PC-3 (cell line): ENCODE data around the gene MUL1. TPM values are rescaled to one million over a fixed set of nuclear protein-coding genes. Genes with fewer than 3 reads are reported as not detected.
A peak's percentile ranks its signal among the peaks of the same experiment; 100 is the strongest.

Experiments used
- ATAC-seq: fragments of 200-7000 bp; cut with Tn5 transposase; 2 replicates; pipeline ENCODE4 v1.9.1; 2020; ENCODE audit warnings: mild to moderate bottlenecking, moderate library complexity
- BruUV-seq: library from RNA; stranded (reverse); fragments of 400-500 nt; replicated peaks from 2 replicates; lab custom pipeline; 2021; lab: Mats Ljungman, UMichigan
- CTCF ChIA-PET: fragments of 300-600 bp; sonication (Branson Sonifier 250); formaldehyde crosslinking; loops from one replicate; lab custom pipeline; 2022; ENCODE audit warnings: antibody characterized with exemption; lab: Charles Lee
- POLR2A ChIA-PET: fragments of 300-600 bp; sonication (Branson Sonifier 250); formaldehyde crosslinking; loops from one replicate; lab custom pipeline; 2022; ENCODE audit warnings: antibody characterized with exemption; ENCODE audit not compliant: unreplicated experiment; lab: Charles Lee
- DNase-seq: peaks from one replicate; pipeline ENCODE4 v3.0.0-alpha.2; 2015
- H2AFZ ChIP-seq: fragments of 300-600 bp; sonication (generic); 2 replicates; pipeline ENCODE4 v1.6.0; 2016; ENCODE audit warnings: antibody characterized with exemption, low read length
- H3F3A ChIP-seq: fragments of 300-600 bp; sonication (generic); one replicate; pipeline ENCODE4 v1.6.0; 2017; ENCODE audit warnings: antibody characterized with exemption, low read length, control low read depth, mild to moderate bottlenecking; ENCODE audit not compliant: unreplicated experiment
- H3K27ac ChIP-seq: fragments of 300-600 bp; sonication (generic); 2 replicates; pipeline ENCODE4 v1.5.1; 2016; ENCODE audit warnings: mild to moderate bottlenecking, low read length
- H3K27me3 ChIP-seq: fragments of 300-600 bp; sonication (generic); 2 replicates; pipeline ENCODE4 v1.6.1; 2016; ENCODE audit warnings: low read length, mixed read lengths
- H3K36me3 ChIP-seq: fragments of 300-600 bp; sonication (generic); 2 replicates; pipeline ENCODE4 v1.6.1; 2016; ENCODE audit warnings: low read depth, mixed run types, low read length, mixed read lengths
- H3K4me1 ChIP-seq: fragments of 300-600 bp; sonication (generic); 2 replicates; pipeline ENCODE4 v1.5.1; 2016; ENCODE audit warnings: low read length; ENCODE audit not compliant: insufficient read depth
- H3K4me2 ChIP-seq: fragments of 300-600 bp; sonication (generic); 2 replicates; pipeline ENCODE4 v1.6.0; 2016; ENCODE audit warnings: low read length
- H3K4me3 ChIP-seq: fragments of 300-600 bp; sonication (generic); 2 replicates; pipeline ENCODE4 v1.5.1; 2016; ENCODE audit warnings: mild to moderate bottlenecking, low read length, mixed read lengths
- H3K79me2 ChIP-seq: fragments of 300-600 bp; sonication (generic); 2 replicates; pipeline ENCODE4 v1.6.1; 2017; ENCODE audit warnings: low read length, mixed read lengths
- H3K9ac ChIP-seq: fragments of 300-600 bp; sonication (generic); 2 replicates; pipeline ENCODE4 v1.6.0; 2016; ENCODE audit warnings: mild to moderate bottlenecking, low read length
- H3K9me2 ChIP-seq: fragments of 300-600 bp; sonication (generic); replicated peaks from 2 replicates; pipeline ENCODE4 v1.6.1; 2016; ENCODE audit warnings: mixed run types, low read length, mixed read lengths
- H3K9me3 ChIP-seq: fragments of 300-600 bp; sonication (generic); 2 replicates; pipeline ENCODE4 v1.6.1; 2016; ENCODE audit warnings: low read length, mixed read lengths
- H4K20me1 ChIP-seq: fragments of 300-600 bp; sonication (generic); 2 replicates; pipeline ENCODE4 v1.6.1; 2016; ENCODE audit warnings: low read length, mixed read lengths
- EZH2 ChIP-seq: fragments of 300-600 bp; sonication (generic); IDR thresholded peaks from one replicate; pipeline ENCODE4 v1.6.1; 2017; ENCODE audit warnings: antibody characterized with exemption, mild to moderate bottlenecking, low read length; ENCODE audit not compliant: unreplicated experiment
- EZH2phosphoT487 ChIP-seq: fragments of 300-600 bp; sonication (generic); IDR thresholded peaks from 2 replicates; pipeline ENCODE4 v1.6.1; 2018; ENCODE audit warnings: mild to moderate bottlenecking, antibody characterized with exemption, low read length, borderline replicate concordance
- intact Hi-C: fragments of 100-400 bp; cut with micrococcal nuclease; formaldehyde crosslinking; loops from 2 replicates; pipeline ENCODE4 v1.9.0; 2023
- total RNA-seq: library from RNA; depleted of rRNA; stranded (reverse); fragments of >200 nt; gene quantifications from 2 replicates; pipeline ENCODE4 v1.2.3, GENCODE V29; 2014
- TF ChIP-seq, protein P1 (sequence below): fragments of 300-600 bp; sonication (generic); conservative IDR thresholded peaks from 2 replicates; pipeline ENCODE4 v1.5.1; 2017; ENCODE audit warnings: antibody characterized with exemption, low read depth, mild to moderate bottlenecking, low read length

Gene MUL1
- total RNA-seq, 1 experiment from 2014 or later: 28.9 TPM

DNA sequence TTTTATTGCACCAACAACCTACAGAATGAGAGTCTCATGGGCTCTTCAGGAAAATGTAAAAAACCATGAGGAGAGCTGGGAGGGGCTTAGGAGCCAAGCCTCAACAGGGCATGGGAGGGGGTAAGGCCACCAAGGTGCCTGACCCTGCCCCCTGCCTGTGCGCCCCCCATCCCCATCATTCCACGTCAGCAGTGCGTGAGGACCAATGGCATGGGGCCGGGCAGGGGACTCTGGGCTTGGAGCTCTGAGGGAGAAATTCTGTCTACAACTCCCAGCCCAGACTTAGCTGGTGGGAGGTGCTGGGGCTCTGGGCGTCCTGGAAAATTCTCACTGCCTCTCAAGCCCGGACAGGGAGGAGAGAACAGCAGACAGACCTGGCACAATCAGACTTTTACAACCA, 16.8 kb downstream of the MUL1 start:
- DNase-seq (no peak), ATAC-seq (no peak)
- Histone ChIP-seq H3K4me2 (no peak overlapping the region), H4K20me1 (no peaks in the 10 kb centered on the region), H3K9me2 (no peaks in the 10 kb centered on the region), H3K9ac (no peak overlapping the region), H3K9me3 (no peaks in the 10 kb centered on the region), H3K79me2 (no peaks in the 10 kb centered on the region), H2AFZ (no peak overlapping the region), H3K27ac (no peak overlapping the region), H3K36me3 (no peaks in the 10 kb centered on the region), H3K4me3 (no peak overlapping the region), H3K27me3 (no peaks in the 10 kb centered on the region), H3F3A (peaks cover 8% of the 10 kb centered on the region), H3K4me1 (peaks cover 36% of the 10 kb centered on the region)
- BruUV-seq: no TSS peak
- CTCF ChIA-PET: no interaction called here
- no peak for TF ChIP-seq EZH2phosphoT487
- POLR2A ChIA-PET: no interaction called here
- intact Hi-C loops: loop anchor here (5.0 to 10.0 kb wide), 3 partner anchors 339 to 576 kb away; no protein-coding TSS in a partner anchor

DNA sequence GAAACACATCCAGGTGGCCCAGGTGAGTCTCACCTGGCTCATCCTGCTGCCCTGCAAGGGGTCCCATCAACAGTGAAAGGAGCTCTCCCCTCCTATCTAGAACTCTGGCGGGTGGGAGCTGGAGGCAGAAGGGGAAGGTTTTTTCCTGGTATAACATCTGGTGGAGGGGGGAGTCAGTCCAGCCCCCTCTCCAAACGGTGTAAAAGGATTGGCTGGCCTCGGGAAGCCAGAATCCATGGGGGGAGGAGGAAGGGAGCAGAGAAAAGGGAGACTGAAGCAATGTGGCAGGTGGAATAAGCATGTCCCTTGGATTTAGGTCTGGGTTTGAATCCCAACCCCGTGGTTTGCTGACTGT, 20.7 kb downstream of the MUL1 start:
- ATAC-seq (no peak), DNase-seq (no peak)
- 0 out of 2 replicates have a peak, but pooled peaks cover 3% of the 10 kb centered on the region for H3K36me3 ChIP-seq
- CTCF ChIA-PET: interaction anchor here (0.6 kb wide), 1 partner anchor 53 kb away, joined by 13 read pairs; no protein-coding TSS in a partner anchor
- TF ChIP-seq EZH2phosphoT487 (no peak), EZH2 (no peak)
- TF ChIP-seq, protein P1, sequence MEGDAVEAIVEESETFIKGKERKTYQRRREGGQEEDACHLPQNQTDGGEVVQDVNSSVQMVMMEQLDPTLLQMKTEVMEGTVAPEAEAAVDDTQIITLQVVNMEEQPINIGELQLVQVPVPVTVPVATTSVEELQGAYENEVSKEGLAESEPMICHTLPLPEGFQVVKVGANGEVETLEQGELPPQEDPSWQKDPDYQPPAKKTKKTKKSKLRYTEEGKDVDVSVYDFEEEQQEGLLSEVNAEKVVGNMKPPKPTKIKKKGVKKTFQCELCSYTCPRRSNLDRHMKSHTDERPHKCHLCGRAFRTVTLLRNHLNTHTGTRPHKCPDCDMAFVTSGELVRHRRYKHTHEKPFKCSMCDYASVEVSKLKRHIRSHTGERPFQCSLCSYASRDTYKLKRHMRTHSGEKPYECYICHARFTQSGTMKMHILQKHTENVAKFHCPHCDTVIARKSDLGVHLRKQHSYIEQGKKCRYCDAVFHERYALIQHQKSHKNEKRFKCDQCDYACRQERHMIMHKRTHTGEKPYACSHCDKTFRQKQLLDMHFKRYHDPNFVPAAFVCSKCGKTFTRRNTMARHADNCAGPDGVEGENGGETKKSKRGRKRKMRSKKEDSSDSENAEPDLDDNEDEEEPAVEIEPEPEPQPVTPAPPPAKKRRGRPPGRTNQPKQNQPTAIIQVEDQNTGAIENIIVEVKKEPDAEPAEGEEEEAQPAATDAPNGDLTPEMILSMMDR: no peak
- no TSS peak for BruUV-seq
- H3K27ac ChIP-seq: peak overlapping the region; percentile 87
- peaks cover 17% of the 10 kb centered on the region for H3K4me1 ChIP-seq
- no peaks in the 10 kb centered on the region for H3F3A ChIP-seq
- peak overlapping the region; percentile 88 for H3K4me3 ChIP-seq
- H2AFZ ChIP-seq: peak overlapping the region; percentile 93; the same call in 1 of the 2 replicates
- H3K27me3 ChIP-seq: peaks cover 6% of the 10 kb centered on the region
- intact Hi-C loops: no loop called here
- H3K79me2 ChIP-seq: peaks cover 33% of the 10 kb centered on the region
- peak overlapping the region; percentile 99 for H3K4me2 ChIP-seq
- H3K9me2 ChIP-seq: no peaks in the 10 kb centered on the region
- no peaks in the 10 kb centered on the region for H3K9me3 ChIP-seq
- peaks cover 27% of the 10 kb centered on the region for H4K20me1 ChIP-seq
- POLR2A ChIA-PET: no interaction called here
- no peak overlapping the region for H3K9ac ChIP-seq

DNA sequence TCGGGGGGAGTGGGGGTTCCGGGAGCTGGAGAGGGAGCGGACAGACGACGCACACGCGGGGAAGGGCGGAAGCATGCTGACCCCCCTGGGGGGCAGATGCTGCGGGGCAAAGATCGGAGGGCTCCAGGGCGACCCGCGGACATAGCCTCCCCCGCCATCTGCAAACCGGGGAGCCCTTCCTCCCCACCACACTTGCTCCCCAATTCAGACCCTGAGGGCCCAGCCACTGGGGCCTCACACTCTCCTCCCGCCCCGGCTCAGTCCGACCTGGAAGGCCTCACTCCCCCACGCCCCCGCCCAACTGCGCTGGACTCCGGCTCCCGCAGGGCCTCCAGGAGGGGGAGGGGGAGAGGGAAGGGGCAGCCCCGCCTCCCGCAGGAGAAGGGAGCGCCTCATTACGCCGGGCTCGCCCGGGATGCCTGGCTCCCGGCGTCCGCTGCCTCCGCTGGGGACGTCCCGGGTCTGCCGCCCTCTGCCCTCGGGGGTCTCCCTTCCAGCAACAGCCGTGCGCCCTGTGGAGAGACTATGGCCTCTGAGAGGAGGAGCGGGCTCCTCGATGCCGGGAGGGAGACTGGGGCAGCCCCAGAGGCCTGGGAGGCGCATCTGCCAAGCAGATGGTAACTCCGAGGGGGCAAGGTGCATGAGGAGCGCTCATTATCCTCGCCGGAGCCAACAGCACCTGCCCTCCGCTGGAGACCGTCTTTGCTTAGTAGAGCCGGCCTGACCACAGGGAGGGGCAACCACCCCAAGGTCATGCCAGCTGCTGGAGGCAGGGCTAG, 21.3 kb downstream of the MUL1 start:
- H4K20me1 ChIP-seq: peaks cover 28% of the 10 kb centered on the region
- peak overlapping the region; percentile 88 for H3K4me3 ChIP-seq
- ATAC-seq: peak; percentile 41
- ChIA-PET POLR2A (interaction anchor here (0.7 kb wide), 1 partner anchor 8 kb away, joined by 3 read pairs; no protein-coding TSS in a partner anchor), CTCF (interaction anchor here (0.6 kb wide), 1 partner anchor 206 kb away, joined by 13 read pairs; no protein-coding TSS in a partner anchor)
- no peaks in the 10 kb centered on the region for H3K9me3 ChIP-seq
- peak; percentile 69 for DNase-seq
- H3K9me2 ChIP-seq: no peaks in the 10 kb centered on the region
- H3K4me2 ChIP-seq: peak overlapping the region; percentile 99
- H3K4me1 ChIP-seq: peaks cover 23% of the 10 kb centered on the region
- H3F3A ChIP-seq: peaks cover under 1% of the 10 kb centered on the region
- peaks cover 6% of the 10 kb centered on the region for H3K27me3 ChIP-seq
- H3K36me3 ChIP-seq: 0 out of 2 replicates have a peak, but pooled peaks cover 3% of the 10 kb centered on the region
- TF ChIP-seq EZH2: no peak
- TF ChIP-seq, protein P1: no peak
- TF ChIP-seq EZH2phosphoT487: no peak
- TSS peak; percentile 41 for BruUV-seq
- peak overlapping the region; percentile 87 for H3K27ac ChIP-seq
- peaks cover 37% of the 10 kb centered on the region for H3K79me2 ChIP-seq
- intact Hi-C loops: no loop called here
- H3K9ac ChIP-seq: peak overlapping the region; percentile 90
- peak overlapping the region; percentile 93 for H2AFZ ChIP-seq
